ENCODE data around the gene POLRMT. TPM values are rescaled to one million over a fixed set of nuclear protein-coding genes. Genes with fewer than 3 reads are reported as not detected.

POLRMT gene
- total RNA-seq, 1 donor from 2014 or later: 68.4 TPM

- Mint-ChIP-seq H3K4me1 (ENCODE audit: low read depth) (peaks cover 18% of the 10 kb centered on the region), H3K36me3 (ENCODE audit: insufficient read depth) (no peaks in the 10 kb centered on the region), H3K4me3 (ENCODE audit: low read depth) (peak overlapping the region; percentile 74), H3K27me3 (no peaks in the 10 kb centered on the region), H3K27ac (peak overlapping the region; percentile 92), H3K9me3 (ENCODE audit: low read depth) (no peaks in the 10 kb centered on the region)
- no peak for TF ChIP-seq CTCF (IDR thresholded peaks at IDR 0.05; ENCODE audit: unreplicated experiment)
- no peak for DNase-seq (ENCODE audit: low spot score, unreplicated experiment)
These were observed 28.3 kb upstream of the POLRMT start for GRCh38 chr19:661427-662196.

- no peak for DNase-seq (ENCODE audit: low spot score, unreplicated experiment)
- Mint-ChIP-seq H3K27ac (peak overlapping the region; percentile 92), H3K27me3 (no peaks in the 10 kb centered on the region), H3K36me3 (ENCODE audit: insufficient read depth) (no peaks in the 10 kb centered on the region), H3K4me1 (ENCODE audit: low read depth) (peaks cover 18% of the 10 kb centered on the region), H3K9me3 (ENCODE audit: low read depth) (no peaks in the 10 kb centered on the region), H3K4me3 (ENCODE audit: low read depth) (peak overlapping the region; percentile 74)
- no peak for TF ChIP-seq CTCF (IDR thresholded peaks at IDR 0.05; ENCODE audit: unreplicated experiment)
These were observed 27.6 kb upstream of the POLRMT start for GRCh38 chr19:660793-661426.

GRCh38 chr19:658916-659839, 25.8 kb upstream of the POLRMT start:
- no peak overlapping the region for H3K27ac Mint-ChIP-seq
- H3K4me1 Mint-ChIP-seq (ENCODE audit: low read depth): peaks cover 18% of the 10 kb centered on the region
- no peak for DNase-seq (ENCODE audit: low spot score, unreplicated experiment)
- H3K36me3 Mint-ChIP-seq (ENCODE audit: insufficient read depth): no peaks in the 10 kb centered on the region
- no peak overlapping the region for H3K4me3 Mint-ChIP-seq (ENCODE audit: low read depth)
- TF ChIP-seq CTCF (IDR thresholded peaks at IDR 0.05; ENCODE audit: unreplicated experiment): no peak
- no peaks in the 10 kb centered on the region for H3K27me3 Mint-ChIP-seq
- no peaks in the 10 kb centered on the region for H3K9me3 Mint-ChIP-seq (ENCODE audit: low read depth)

GRCh38 chr19:658059-658839, 24.9 kb upstream of the POLRMT start:
- TF ChIP-seq CTCF (IDR thresholded peaks at IDR 0.05; ENCODE audit: unreplicated experiment): no peak
- Mint-ChIP-seq H3K9me3 (ENCODE audit: low read depth) (no peaks in the 10 kb centered on the region), H3K4me1 (ENCODE audit: low read depth) (peaks cover 16% of the 10 kb centered on the region), H3K27me3 (no peaks in the 10 kb centered on the region), H3K4me3 (ENCODE audit: low read depth) (no peak overlapping the region), H3K27ac (no peak overlapping the region), H3K36me3 (ENCODE audit: insufficient read depth) (no peaks in the 10 kb centered on the region)
- DNase-seq (ENCODE audit: low spot score, unreplicated experiment): no peak
